HEK293 (cell line): ENCODE data around the gene RPL31.

ENCODE experiments used
- ATF2 ChIP-seq: fragments of 450-650 bp; formaldehyde crosslinking; IDR thresholded peaks from 2 replicates; pipeline ENCODE4 v1.5.1; 2016; ENCODE audit warnings: missing biosample characterization, missing genetic modification characterization, low read depth
- CTCF ChIP-seq: fragments of 450-650 bp; formaldehyde crosslinking; IDR thresholded peaks from 2 replicates; pipeline ENCODE4 v1.5.1; 2016; ENCODE audit warnings: missing biosample characterization, missing genetic modification characterization
- PBX3 ChIP-seq: sonication (generic); formaldehyde crosslinking; IDR thresholded peaks from 2 replicates; pipeline ENCODE4 v1.8.1; 2022; ENCODE audit warnings: mild to moderate bottlenecking, moderate library complexity, missing genetic modification reagents
- REST ChIP-seq: fragments of 450-650 bp; formaldehyde crosslinking; IDR thresholded peaks from 2 replicates; pipeline ENCODE4 v1.5.1; 2016; ENCODE audit warnings: missing biosample characterization, missing genetic modification characterization
- WT1 ChIP-seq: fragments of 450-650 bp; formaldehyde crosslinking; IDR thresholded peaks from 2 replicates; pipeline ENCODE4 v1.5.1; 2016; ENCODE audit warnings: missing biosample characterization, missing genetic modification characterization
- ZEB2 ChIP-seq: fragments of 450-650 bp; formaldehyde crosslinking; IDR thresholded peaks from 2 replicates; pipeline ENCODE4 v1.5.1; 2016; ENCODE audit warnings: missing biosample characterization, missing genetic modification characterization
- ZNF248 ChIP-seq: fragments of 450-650 bp; formaldehyde crosslinking; IDR thresholded peaks from 2 replicates; pipeline ENCODE4 v1.5.1; 2017; ENCODE audit warnings: missing biosample characterization, missing genetic modification characterization
- ZNF274 ChIP-seq, 2 experiments: fragments of 200-500 bp in 1 of 2; fragments of 450-650 bp in 1 of 2; sonication (Bioruptor generic) in 1 of 2; formaldehyde crosslinking in 1 of 2; IDR thresholded peaks; 2 replicates each; pipeline versions ENCODE4 v1.5.1 to v1.6.1; 2014 to 2016; ENCODE audit warnings: borderline replicate concordance in 1 of 2, inconsistent platforms in 1 of 2, low read length in 1 of 2, missing biosample characterization in 1 of 2, missing genetic modification characterization in 1 of 2
- ZNF324 ChIP-seq: fragments of 450-650 bp; formaldehyde crosslinking; IDR thresholded peaks from 2 replicates; pipeline ENCODE4 v1.5.1; 2016; ENCODE audit warnings: missing biosample characterization, missing genetic modification characterization
- ZNF37A ChIP-seq: fragments of 450-650 bp; IDR thresholded peaks from 2 replicates; pipeline ENCODE4 v1.5.1; 2018; ENCODE audit warnings: missing biosample characterization, missing genetic modification characterization
- ZNF558 ChIP-seq: fragments of 450-650 bp; formaldehyde crosslinking; IDR thresholded peaks from 2 replicates; pipeline ENCODE4 v1.5.1; 2016; ENCODE audit warnings: missing biosample characterization, missing genetic modification characterization

- TF ChIP-seq CTCF (tag by site-specific recombination) (no peak), ZNF274 (IDR thresholded peaks at IDR 0.05; ENCODE audit: low read length) (no peak), ZNF274 (tag by site-specific recombination; IDR thresholded peaks at IDR 0.05; ENCODE audit: borderline replicate concordance) (no peak), ZNF558 (tag by site-specific recombination) (no peak), ZEB2 (tag by site-specific recombination) (no peak), ZNF248 (tag by site-specific recombination) (no peak), ZNF324 (no peak), WT1 (no peak), REST (tag by site-specific recombination) (no peak), ATF2 (tag by site-specific recombination) (no peak), PBX3 (CRISPR knock-in tag) (no peak), ZNF37A (tag by site-specific recombination) (no peak)
Measured at GRCh38 chr2:100959225-100959880, 42.7 kb upstream of the RPL31 start.
